ENCODE measurements around the gene CMTM1.

DNA sequence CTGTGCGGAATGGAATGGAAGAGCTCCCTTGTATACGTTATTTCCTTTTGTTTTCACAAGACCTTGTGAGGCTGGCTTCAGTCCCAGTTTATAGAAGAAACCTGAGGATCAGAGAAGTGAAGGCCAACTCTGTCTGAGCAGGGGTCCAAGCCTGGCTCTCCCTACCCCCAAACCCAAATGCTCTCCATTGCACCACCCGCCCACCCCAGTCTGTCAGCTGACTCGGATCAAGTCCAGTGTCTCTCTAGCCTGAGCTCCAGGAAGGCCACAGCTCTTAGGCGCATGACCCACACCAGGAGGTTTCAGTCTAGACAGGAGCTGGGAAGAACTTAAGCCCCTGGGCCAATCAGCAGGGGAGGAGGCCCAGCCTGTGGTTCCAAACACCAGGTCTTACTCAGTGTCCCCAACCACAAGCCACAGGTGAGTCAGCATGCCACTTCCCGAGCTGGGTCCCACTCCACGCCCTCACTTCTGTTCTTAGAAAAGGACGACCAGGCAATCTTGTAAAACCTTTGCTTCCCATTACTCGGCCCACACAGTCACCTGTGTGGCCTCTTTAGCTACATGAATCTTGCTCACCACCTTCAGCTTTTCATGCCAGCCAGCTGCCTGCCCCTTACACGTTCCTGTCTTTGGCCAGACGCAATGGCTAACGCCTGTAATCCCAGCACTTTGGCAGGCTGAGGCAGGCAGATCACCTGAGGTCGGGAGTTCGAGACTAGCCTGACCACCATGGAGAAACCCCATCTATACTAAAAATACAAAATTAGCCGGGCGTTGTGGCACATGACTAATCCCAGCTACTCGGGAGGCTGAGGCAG, 44.1 kb upstream of the CMTM1 start:
- TF ChIP-seq, protein P1, sequence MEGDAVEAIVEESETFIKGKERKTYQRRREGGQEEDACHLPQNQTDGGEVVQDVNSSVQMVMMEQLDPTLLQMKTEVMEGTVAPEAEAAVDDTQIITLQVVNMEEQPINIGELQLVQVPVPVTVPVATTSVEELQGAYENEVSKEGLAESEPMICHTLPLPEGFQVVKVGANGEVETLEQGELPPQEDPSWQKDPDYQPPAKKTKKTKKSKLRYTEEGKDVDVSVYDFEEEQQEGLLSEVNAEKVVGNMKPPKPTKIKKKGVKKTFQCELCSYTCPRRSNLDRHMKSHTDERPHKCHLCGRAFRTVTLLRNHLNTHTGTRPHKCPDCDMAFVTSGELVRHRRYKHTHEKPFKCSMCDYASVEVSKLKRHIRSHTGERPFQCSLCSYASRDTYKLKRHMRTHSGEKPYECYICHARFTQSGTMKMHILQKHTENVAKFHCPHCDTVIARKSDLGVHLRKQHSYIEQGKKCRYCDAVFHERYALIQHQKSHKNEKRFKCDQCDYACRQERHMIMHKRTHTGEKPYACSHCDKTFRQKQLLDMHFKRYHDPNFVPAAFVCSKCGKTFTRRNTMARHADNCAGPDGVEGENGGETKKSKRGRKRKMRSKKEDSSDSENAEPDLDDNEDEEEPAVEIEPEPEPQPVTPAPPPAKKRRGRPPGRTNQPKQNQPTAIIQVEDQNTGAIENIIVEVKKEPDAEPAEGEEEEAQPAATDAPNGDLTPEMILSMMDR (conservative IDR thresholded peaks at IDR 0.05), result no peak
- TF ChIP-seq EZH2 (IDR thresholded peaks at IDR 0.05; ENCODE audit: low read depth), result no peak
